GM12801 (cell line): ENCODE measurements around the gene CPNE6.

Experiments
- CTCF ChIP-seq: IDR thresholded peaks from one replicate; pipeline ENCODE4 v1.5.1; 2011; ENCODE audit warnings: control low read depth; ENCODE audit not compliant: insufficient read length; ENCODE audit errors: extremely low read depth

The CPNE6 gene

GRCh38 chr14:24108336-24108874 lies 37.0 kb downstream of the CPNE6 start:
- TF ChIP-seq CTCF: no peak

GRCh38 chr14:24110060-24110459 lies 38.7 kb downstream of the CPNE6 start:
- no peak for TF ChIP-seq CTCF

GRCh38 chr14:24110523-24110922 lies 39.2 kb downstream of the CPNE6 start:
- no peak for TF ChIP-seq CTCF

- no peak for TF ChIP-seq CTCF
Observed at GRCh38 chr14:24113379-24113800, 42.0 kb downstream of the CPNE6 start.

GRCh38 chr14:24113801-24114531 lies 42.6 kb downstream of the CPNE6 start:
- TF ChIP-seq CTCF: no peak

GRCh38 chr14:24114532-24115421 lies 43.4 kb downstream of the CPNE6 start, which contains the start of the genes DCAF11 and NRL:
Gene DCAF11, plus strand, starts transcription at chr14:24114777. Its CDS starts 818 bp downstream, at chr14:24115595.
Gene NRL, minus strand, starts transcription at chr14:24114949. Its CDS starts 32,101 bp downstream, at chr14:24082848.
- TF ChIP-seq CTCF: no peak

- no peak for TF ChIP-seq CTCF
Observed at GRCh38 chr14:24115422-24116127, 44.2 kb downstream of the CPNE6 start.
